WTC11 (cell line): ENCODE data around the gene RIN3.

Experiments
- CREM ChIP-seq: sonication (generic); formaldehyde crosslinking; IDR thresholded peaks from 2 replicates; pipeline ENCODE4 v1.8.1; 2022; ENCODE audit warnings: mild to moderate bottlenecking, missing genetic modification reagents, moderate library complexity
- CTCF ChIP-seq: fragments of 200-600 bp; IDR thresholded peaks from 2 replicates; pipeline ENCODE4 v1.8.0; 2022; ENCODE audit warnings: antibody characterized with exemption
- E2F5 ChIP-seq: sonication (generic); formaldehyde crosslinking; IDR thresholded peaks from 2 replicates; pipeline ENCODE4 v1.8.1; 2022; ENCODE audit warnings: mild to moderate bottlenecking, moderate library complexity, missing genetic modification reagents
- ELF4 ChIP-seq: sonication (generic); formaldehyde crosslinking; IDR thresholded peaks from 2 replicates; pipeline ENCODE4 v1.8.1; 2022; ENCODE audit warnings: low read depth, mild to moderate bottlenecking, moderate library complexity, missing genetic modification reagents
- FOXP4 ChIP-seq: sonication (generic); formaldehyde crosslinking; IDR thresholded peaks from 2 replicates; pipeline ENCODE4 v1.8.0; 2022; ENCODE audit warnings: mild to moderate bottlenecking, missing genetic modification reagents
- GABPB1 ChIP-seq: sonication (generic); formaldehyde crosslinking; IDR thresholded peaks from 2 replicates; pipeline ENCODE4 v1.8.1; 2023; ENCODE audit warnings: mild to moderate bottlenecking, missing genetic modification reagents
- MAX ChIP-seq: sonication (generic); formaldehyde crosslinking; IDR thresholded peaks from 2 replicates; pipeline ENCODE4 v1.8.0; 2022; ENCODE audit warnings: mild to moderate bottlenecking, missing genetic modification reagents
- OVOL2 ChIP-seq: fragments of 250-450 bp; sonication (Bioruptor Pico); IDR thresholded peaks from 2 replicates; pipeline ENCODE4 v1.9.0; 2021; ENCODE audit warnings: mild to moderate bottlenecking, borderline replicate concordance
- PRDM15 ChIP-seq: sonication (generic); formaldehyde crosslinking; IDR thresholded peaks from 2 replicates; pipeline ENCODE4 v1.8.0; 2022; ENCODE audit warnings: missing genetic modification reagents
- SMAD3 ChIP-seq: sonication (generic); formaldehyde crosslinking; IDR thresholded peaks from 2 replicates; pipeline ENCODE4 v1.8.0; 2022; ENCODE audit warnings: missing genetic modification reagents, mild to moderate bottlenecking, borderline replicate concordance
- TP53 ChIP-seq: sonication (generic); formaldehyde crosslinking; IDR thresholded peaks from 2 replicates; pipeline ENCODE4 v1.8.1; 2023; ENCODE audit warnings: mild to moderate bottlenecking, missing genetic modification reagents

GRCh38 chr14:92579244-92579936 lies 65.8 kb downstream of the RIN3 start:
- TF ChIP-seq CTCF, result no peak
- no peak for TF ChIP-seq E2F5 (CRISPR knock-in tag)
- TF ChIP-seq PRDM15, result no peak
- TF ChIP-seq TP53 (CRISPR knock-in tag), result no peak
- no peak for TF ChIP-seq CREM (CRISPR knock-in tag)
- TF ChIP-seq OVOL2 (CRISPR knock-in tag), result no peak
- no peak for TF ChIP-seq ELF4
- TF ChIP-seq GABPB1 (CRISPR knock-in tag), result no peak
- no peak for TF ChIP-seq FOXP4 (CRISPR knock-in tag)
- no peak for TF ChIP-seq MAX (CRISPR knock-in tag)
- no peak for TF ChIP-seq SMAD3 (CRISPR knock-in tag)
